GM19328 (cell line): Measurements from ENCODE around the gene ISOC1.

Source experiments
- ATAC-seq: cut with Tn5 transposase; IDR thresholded peaks from one replicate; pipeline ENCODE4 v1.9.1; 2021; ENCODE audit warnings: mild to moderate bottlenecking, moderate library complexity; ENCODE audit not compliant: unreplicated experiment

Gene ISOC1

GRCh38 chr5:129094924-129095899 is 663 bp downstream of the ISOC1 start:
- peak; percentile 25 for ATAC-seq

- ATAC-seq = no peak
These were observed 1.9 kb downstream of the ISOC1 start for GRCh38 chr5:129096382-129096991.

- no peak for ATAC-seq
These were observed 3.1 kb downstream of the ISOC1 start for GRCh38 chr5:129097498-129098296.

GRCh38 chr5:129098488-129099183 is 4.1 kb downstream of the ISOC1 start:
- ATAC-seq = no peak

- ATAC-seq = no peak
These were observed 4.6 kb downstream of the ISOC1 start for GRCh38 chr5:129099184-129099569.

GRCh38 chr5:129101794-129102193 is 7.2 kb downstream of the ISOC1 start:
- no peak for ATAC-seq

- ATAC-seq = no peak
These were observed 8.8 kb downstream of the ISOC1 start for GRCh38 chr5:129103397-129103796.

GRCh38 chr5:129104915-129105455 is 10.4 kb downstream of the ISOC1 start:
- no peak for ATAC-seq

GRCh38 chr5:129107637-129108036 is 13.1 kb downstream of the ISOC1 start:
- no peak for ATAC-seq

- ATAC-seq = no peak
These were observed 16.2 kb downstream of the ISOC1 start for GRCh38 chr5:129110742-129111141.

- ATAC-seq = no peak
These were observed 16.8 kb downstream of the ISOC1 start for GRCh38 chr5:129111351-129111750.

GRCh38 chr5:129112295-129112694 is 17.7 kb downstream of the ISOC1 start:
- ATAC-seq = no peak

- ATAC-seq = no peak
These were observed 19.3 kb downstream of the ISOC1 start for GRCh38 chr5:129113867-129114266.

GRCh38 chr5:129114539-129115193 is 20.1 kb downstream of the ISOC1 start:
- ATAC-seq = no peak

GRCh38 chr5:129115680-129116079 is 21.1 kb downstream of the ISOC1 start:
- no peak for ATAC-seq

GRCh38 chr5:129116797-129117196 is 22.2 kb downstream of the ISOC1 start:
- ATAC-seq = no peak

GRCh38 chr5:129118405-129118804 is 23.9 kb downstream of the ISOC1 start:
- no peak for ATAC-seq

GRCh38 chr5:129118826-129119225 is 24.3 kb downstream of the ISOC1 start:
- no peak for ATAC-seq

- peak; percentile 46 for ATAC-seq
These were observed 25.6 kb downstream of the ISOC1 start for GRCh38 chr5:129120158-129120581.

GRCh38 chr5:129122560-129122959 is 28.0 kb downstream of the ISOC1 start:
- ATAC-seq = no peak
